ENCODE measurements around the gene INO80. TPM values are rescaled to one million over a fixed set of nuclear protein-coding genes. Genes with fewer than 3 reads are reported as not detected.

INO80 gene
- total RNA-seq, 1 experiment from 2014 or later = 15.3 TPM

- DNase-seq = no peak
- H3K4me3 Mint-ChIP-seq (ENCODE audit: low read depth, unreplicated experiment) = no peak overlapping the region
- H3K36me3 Mint-ChIP-seq (ENCODE audit: insufficient read depth, unreplicated experiment) = peaks cover 14% of the 10 kb centered on the region
- H3K9me3 Mint-ChIP-seq (ENCODE audit: low read depth, unreplicated experiment) = no peaks in the 10 kb centered on the region
- no peaks in the 10 kb centered on the region for H3K27me3 Mint-ChIP-seq (ENCODE audit: unreplicated experiment)
- intact Hi-C loops (cut with micrococcal nuclease; ENCODE audit: unreplicated experiment) = loop anchor here (10.0 kb wide), 1 partner anchor 236 kb away; no protein-coding TSS in a partner anchor
- TF ChIP-seq, protein P1, sequence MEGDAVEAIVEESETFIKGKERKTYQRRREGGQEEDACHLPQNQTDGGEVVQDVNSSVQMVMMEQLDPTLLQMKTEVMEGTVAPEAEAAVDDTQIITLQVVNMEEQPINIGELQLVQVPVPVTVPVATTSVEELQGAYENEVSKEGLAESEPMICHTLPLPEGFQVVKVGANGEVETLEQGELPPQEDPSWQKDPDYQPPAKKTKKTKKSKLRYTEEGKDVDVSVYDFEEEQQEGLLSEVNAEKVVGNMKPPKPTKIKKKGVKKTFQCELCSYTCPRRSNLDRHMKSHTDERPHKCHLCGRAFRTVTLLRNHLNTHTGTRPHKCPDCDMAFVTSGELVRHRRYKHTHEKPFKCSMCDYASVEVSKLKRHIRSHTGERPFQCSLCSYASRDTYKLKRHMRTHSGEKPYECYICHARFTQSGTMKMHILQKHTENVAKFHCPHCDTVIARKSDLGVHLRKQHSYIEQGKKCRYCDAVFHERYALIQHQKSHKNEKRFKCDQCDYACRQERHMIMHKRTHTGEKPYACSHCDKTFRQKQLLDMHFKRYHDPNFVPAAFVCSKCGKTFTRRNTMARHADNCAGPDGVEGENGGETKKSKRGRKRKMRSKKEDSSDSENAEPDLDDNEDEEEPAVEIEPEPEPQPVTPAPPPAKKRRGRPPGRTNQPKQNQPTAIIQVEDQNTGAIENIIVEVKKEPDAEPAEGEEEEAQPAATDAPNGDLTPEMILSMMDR (IDR thresholded peaks at IDR 0.05; ENCODE audit: unreplicated experiment) = no peak
- no TSS peak for BruUV-seq (replicated peaks)
- no peaks in the 10 kb centered on the region for H3K4me1 Mint-ChIP-seq (ENCODE audit: low read depth, unreplicated experiment)
- CTCF ChIA-PET = interaction anchor here (0.6 kb wide), 1 partner anchor 301 kb away, joined by 6 read pairs; no protein-coding TSS in a partner anchor
- no peak overlapping the region for H3K27ac Mint-ChIP-seq (ENCODE audit: unreplicated experiment)
Observed at GRCh38 chr15:40948706-40949473, 167.2 kb downstream of the INO80 start.

DNA sequence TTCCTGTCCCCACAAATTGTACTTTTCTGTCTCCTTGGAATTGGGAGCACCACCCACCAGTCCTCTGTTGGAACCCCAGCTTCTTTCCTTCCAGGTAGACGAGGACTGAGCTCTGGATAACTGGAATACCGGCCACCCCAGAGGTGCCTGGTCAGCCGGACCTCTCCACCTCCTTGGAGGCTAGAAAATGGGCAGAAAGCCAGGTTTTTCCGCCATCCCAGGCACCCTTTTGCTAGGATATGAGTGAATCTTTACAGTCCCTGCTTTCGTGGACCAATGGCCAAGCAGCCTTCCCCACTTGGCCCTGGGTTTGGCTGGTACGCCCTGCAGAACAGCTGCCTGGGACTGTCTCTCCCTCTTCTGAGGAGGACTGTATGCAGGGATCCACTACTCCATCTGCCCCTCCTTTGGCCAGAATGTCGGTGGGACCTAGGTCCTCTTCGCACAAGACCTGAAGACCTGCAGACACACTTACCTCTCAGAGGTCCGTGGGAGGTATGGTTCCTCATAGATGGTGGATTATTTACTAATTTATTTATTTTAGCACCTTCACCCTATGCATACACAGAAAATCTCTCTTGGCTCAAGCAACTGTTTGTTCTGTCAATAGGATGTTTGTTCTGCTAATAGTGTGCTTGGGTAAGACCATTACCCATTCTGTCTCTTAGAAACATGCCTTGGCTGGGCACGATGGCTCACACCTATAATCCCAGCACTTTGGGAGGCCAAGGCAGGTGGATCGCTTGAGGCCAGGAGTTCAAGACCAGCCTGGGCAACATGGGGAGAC lies 171.4 kb downstream of the INO80 start:
- Mint-ChIP-seq H3K4me3 (ENCODE audit: low read depth, unreplicated experiment) (no peak overlapping the region), H3K36me3 (ENCODE audit: insufficient read depth, unreplicated experiment) (peaks cover 3% of the 10 kb centered on the region), H3K27ac (ENCODE audit: unreplicated experiment) (no peak overlapping the region), H3K27me3 (ENCODE audit: unreplicated experiment) (no peaks in the 10 kb centered on the region), H3K9me3 (ENCODE audit: low read depth, unreplicated experiment) (no peaks in the 10 kb centered on the region), H3K4me1 (ENCODE audit: low read depth, unreplicated experiment) (no peaks in the 10 kb centered on the region)
- intact Hi-C loops (cut with micrococcal nuclease; ENCODE audit: unreplicated experiment) = loop anchor here (10.0 kb wide), 1 partner anchor 240 kb away; no protein-coding TSS in a partner anchor
- TF ChIP-seq, protein P1 (IDR thresholded peaks at IDR 0.05; ENCODE audit: unreplicated experiment) = no peak
- CTCF ChIA-PET = no interaction called here
- DNase-seq = no peak
- no TSS peak for BruUV-seq (replicated peaks)

- H3K9me3 Mint-ChIP-seq (ENCODE audit: low read depth, unreplicated experiment) = no peaks in the 10 kb centered on the region
- H3K4me3 Mint-ChIP-seq (ENCODE audit: low read depth, unreplicated experiment) = no peak overlapping the region
- H3K36me3 Mint-ChIP-seq (ENCODE audit: insufficient read depth, unreplicated experiment) = peaks cover 3% of the 10 kb centered on the region
- CTCF ChIA-PET = interaction anchor here (1.0 kb wide), 1 partner anchor 11 kb away, joined by 3 read pairs; no protein-coding TSS in a partner anchor
- TF ChIP-seq, protein P1 (IDR thresholded peaks at IDR 0.05; ENCODE audit: unreplicated experiment) = no peak
- no peak overlapping the region for H3K27ac Mint-ChIP-seq (ENCODE audit: unreplicated experiment)
- no peaks in the 10 kb centered on the region for H3K27me3 Mint-ChIP-seq (ENCODE audit: unreplicated experiment)
- H3K4me1 Mint-ChIP-seq (ENCODE audit: low read depth, unreplicated experiment) = no peaks in the 10 kb centered on the region
- no peak for DNase-seq
- intact Hi-C loops (cut with micrococcal nuclease; ENCODE audit: unreplicated experiment) = loop anchor here (10.0 kb wide), 1 partner anchor 241 kb away; no protein-coding TSS in a partner anchor
- no TSS peak for BruUV-seq (replicated peaks)
Observed at GRCh38 chr15:40943764-40944365, 172.2 kb downstream of the INO80 start.

DNA sequence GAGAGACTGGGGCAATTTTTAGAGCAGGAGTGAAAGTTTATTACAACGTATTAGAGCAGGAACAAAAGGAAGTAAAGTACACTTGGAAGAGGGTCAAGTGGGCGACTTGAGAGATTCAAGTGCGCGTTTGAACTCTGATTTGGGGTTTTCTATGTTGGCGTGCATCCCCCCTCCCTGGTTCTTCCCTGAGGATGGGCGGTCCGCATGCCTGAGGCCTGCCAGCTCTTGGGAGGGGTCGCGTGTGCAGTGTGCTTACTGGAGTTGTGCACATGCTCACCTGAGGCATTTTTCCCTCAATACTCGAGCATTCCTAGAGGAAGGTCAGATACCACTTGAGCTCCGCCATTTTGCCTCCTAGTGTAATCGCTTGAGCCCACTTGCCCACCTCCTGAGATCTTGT lies 173.2 kb downstream of the INO80 start:
- no TSS peak for BruUV-seq (replicated peaks)
- DNase-seq = no peak
- peaks cover 3% of the 10 kb centered on the region for H3K36me3 Mint-ChIP-seq (ENCODE audit: insufficient read depth, unreplicated experiment)
- peak overlapping the region; percentile 56 for H3K4me3 Mint-ChIP-seq (ENCODE audit: low read depth, unreplicated experiment)
- no peaks in the 10 kb centered on the region for H3K4me1 Mint-ChIP-seq (ENCODE audit: low read depth, unreplicated experiment)
- H3K27ac Mint-ChIP-seq (ENCODE audit: unreplicated experiment) = no peak overlapping the region
- intact Hi-C loops (cut with micrococcal nuclease; ENCODE audit: unreplicated experiment) = loop anchor here (10.0 kb wide), 1 partner anchor 242 kb away; no protein-coding TSS in a partner anchor
- no peaks in the 10 kb centered on the region for H3K27me3 Mint-ChIP-seq (ENCODE audit: unreplicated experiment)
- CTCF ChIA-PET = interaction anchor here (1.0 kb wide), 1 partner anchor 12 kb away, joined by 3 read pairs; no protein-coding TSS in a partner anchor
- TF ChIP-seq, protein P1 (IDR thresholded peaks at IDR 0.05; ENCODE audit: unreplicated experiment) = no peak
- H3K9me3 Mint-ChIP-seq (ENCODE audit: low read depth, unreplicated experiment) = no peaks in the 10 kb centered on the region
